Panc1 (cell line): ENCODE results near the gene MAP1S. TPM values are rescaled to one million over a fixed set of nuclear protein-coding genes. Genes with fewer than 3 reads are reported as not detected.

Source experiments
- ATAC-seq: fragments of 200-7000 bp; cut with Tn5 transposase; 2 replicates; pipeline ENCODE4 v1.9.1; 2020; ENCODE audit warnings: mild to moderate bottlenecking, moderate library complexity
- Bru-seq: library from RNA; stranded (reverse); fragments of 400-500 nt; gene quantifications from one replicate; lab custom pipeline; 2021; lab: Mats Ljungman, UMichigan
- BruChase-seq, 2 experiments: library from RNA; stranded (reverse); fragments of 400-500 nt; gene quantifications; one replicate each; lab custom pipeline; 2021; lab: Mats Ljungman, UMichigan
- BruUV-seq: library from RNA; stranded (reverse); fragments of 400-500 nt; replicated peaks from 2 replicates; lab custom pipeline; 2021; lab: Mats Ljungman, UMichigan
- CTCF ChIA-PET: fragments of 300-600 bp; sonication (Branson Sonifier 250); formaldehyde crosslinking; loops from one replicate; lab custom pipeline; 2022; ENCODE audit warnings: antibody characterized with exemption; lab: Charles Lee
- POLR2A ChIA-PET: fragments of 300-600 bp; sonication (Branson Sonifier 250); formaldehyde crosslinking; loops from one replicate; lab custom pipeline; 2022; ENCODE audit warnings: antibody characterized with exemption; lab: Charles Lee
- DNase-seq: peaks from one replicate; pipeline ENCODE4 v3.0.0-alpha.2; 2010; ENCODE audit warnings: low read depth, low spot score
- H3K27ac ChIP-seq: 2 replicates; pipeline ENCODE4 v1.5.1; 2011; ENCODE audit warnings: mild to moderate bottlenecking, low read length, inconsistent platforms
- H3K27me3 ChIP-seq: fragments of 200-500 bp; sonication (Bioruptor generic); 2 replicates; pipeline ENCODE4 v1.6.0; 2014; ENCODE audit warnings: low read length, inconsistent platforms; ENCODE audit not compliant: control insufficient read depth, insufficient read depth
- H3K36me3 ChIP-seq: fragments of 200-500 bp; sonication (Bioruptor generic); 2 replicates; pipeline ENCODE4 v1.5.1; 2014; ENCODE audit warnings: inconsistent platforms, mild to moderate bottlenecking, low read length, moderate library complexity; ENCODE audit not compliant: control insufficient read depth, insufficient read depth
- H3K4me1 ChIP-seq: 2 replicates; pipeline ENCODE4 v1.5.1; 2011; ENCODE audit warnings: inconsistent platforms, mild to moderate bottlenecking, low read length, moderate library complexity; ENCODE audit not compliant: control insufficient read depth, insufficient read depth
- H3K4me3 ChIP-seq, 2 experiments: 2 replicates each; pipeline ENCODE4 v1.5.1; 2011 to 2012; ENCODE audit warnings: low read depth in 2 of 2, low read length in 2 of 2, mild to moderate bottlenecking in 2 of 2, inconsistent platforms in 1 of 2, moderate library complexity in 1 of 2
- H3K9me3 ChIP-seq: fragments of 200-500 bp; sonication (Bioruptor generic); 2 replicates; pipeline ENCODE4 v1.5.1; 2014; ENCODE audit warnings: low read depth, mild to moderate bottlenecking, inconsistent platforms, low read length, moderate library complexity; ENCODE audit not compliant: control insufficient read depth, insufficient read depth
- POLR2AphosphoS5 ChIP-seq: IDR thresholded peaks from 2 replicates; pipeline ENCODE4 v1.6.1; 2012; ENCODE audit warnings: mild to moderate bottlenecking, low read depth, low read length, moderate library complexity
- SIN3A ChIP-seq: IDR thresholded peaks from 2 replicates; pipeline ENCODE4 v1.6.1; 2012; ENCODE audit warnings: low read depth, mild to moderate bottlenecking, low read length, moderate library complexity, borderline replicate concordance; ENCODE audit not compliant: insufficient read depth
- TCF7L2 ChIP-seq: IDR thresholded peaks from 2 replicates; pipeline ENCODE4 v1.6.1; 2011; ENCODE audit warnings: mild to moderate bottlenecking, low read depth, low read length, inconsistent platforms
- in situ Hi-C: cut with HindIII; loops from 2 replicates; pipeline ENCODE4 v1.10.0; 2016; ENCODE audit warnings: low sequenced_read_pairs, low pct_unique_long_range_greater_than_20kb
- intact Hi-C: fragments of 100-400 bp; cut with micrococcal nuclease; formaldehyde crosslinking; loops from one replicate; pipeline ENCODE4 v1.10.0; 2022; ENCODE audit not compliant: unreplicated experiment
- long read RNA-seq: library from polyadenylated mRNA; unstranded; transcript quantifications from one replicate; pipeline ENCODE4 v2.0.0, GENCODE V29; 2021; ENCODE audit not compliant: unreplicated experiment
- polyA plus RNA-seq: library from polyadenylated mRNA; unstranded; fragments of >200 nt; gene quantifications from one replicate; pipeline ENCODE4 v1.2.1, GENCODE V29; 2012; ENCODE audit warnings: missing spikeins; ENCODE audit not compliant: insufficient read length
- total RNA-seq: library from RNA; stranded (reverse); gene quantifications from one replicate; pipeline ENCODE4 v1.2.1, GENCODE V29; 2021; ENCODE audit not compliant: unreplicated experiment
- TF ChIP-seq, protein P1 (sequence below), 2 experiments: IDR thresholded peaks; 2 replicates each; pipeline ENCODE4 v1.6.1; 2011 to 2012; ENCODE audit warnings: low read depth in 2 of 2, control low read depth in 1 of 2, low read length in 1 of 2, mild to moderate bottlenecking in 1 of 2, moderate library complexity in 1 of 2; ENCODE audit not compliant: insufficient read depth in 1 of 2
- TF ChIP-seq, protein P2 (sequence below): fragments of 450-650 bp; IDR thresholded peaks from 2 replicates; pipeline ENCODE4 v1.5.1; 2017; ENCODE audit warnings: mild to moderate bottlenecking

MAP1S gene, protein sequence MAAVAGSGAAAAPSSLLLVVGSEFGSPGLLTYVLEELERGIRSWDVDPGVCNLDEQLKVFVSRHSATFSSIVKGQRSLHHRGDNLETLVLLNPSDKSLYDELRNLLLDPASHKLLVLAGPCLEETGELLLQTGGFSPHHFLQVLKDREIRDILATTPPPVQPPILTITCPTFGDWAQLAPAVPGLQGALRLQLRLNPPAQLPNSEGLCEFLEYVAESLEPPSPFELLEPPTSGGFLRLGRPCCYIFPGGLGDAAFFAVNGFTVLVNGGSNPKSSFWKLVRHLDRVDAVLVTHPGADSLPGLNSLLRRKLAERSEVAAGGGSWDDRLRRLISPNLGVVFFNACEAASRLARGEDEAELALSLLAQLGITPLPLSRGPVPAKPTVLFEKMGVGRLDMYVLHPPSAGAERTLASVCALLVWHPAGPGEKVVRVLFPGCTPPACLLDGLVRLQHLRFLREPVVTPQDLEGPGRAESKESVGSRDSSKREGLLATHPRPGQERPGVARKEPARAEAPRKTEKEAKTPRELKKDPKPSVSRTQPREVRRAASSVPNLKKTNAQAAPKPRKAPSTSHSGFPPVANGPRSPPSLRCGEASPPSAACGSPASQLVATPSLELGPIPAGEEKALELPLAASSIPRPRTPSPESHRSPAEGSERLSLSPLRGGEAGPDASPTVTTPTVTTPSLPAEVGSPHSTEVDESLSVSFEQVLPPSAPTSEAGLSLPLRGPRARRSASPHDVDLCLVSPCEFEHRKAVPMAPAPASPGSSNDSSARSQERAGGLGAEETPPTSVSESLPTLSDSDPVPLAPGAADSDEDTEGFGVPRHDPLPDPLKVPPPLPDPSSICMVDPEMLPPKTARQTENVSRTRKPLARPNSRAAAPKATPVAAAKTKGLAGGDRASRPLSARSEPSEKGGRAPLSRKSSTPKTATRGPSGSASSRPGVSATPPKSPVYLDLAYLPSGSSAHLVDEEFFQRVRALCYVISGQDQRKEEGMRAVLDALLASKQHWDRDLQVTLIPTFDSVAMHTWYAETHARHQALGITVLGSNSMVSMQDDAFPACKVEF
- 56.6 TPM for total RNA-seq
- 93.7 TPM for polyA plus RNA-seq
- percentile 59 among the genes with signal in this experiment for Bru-seq, nascent RNA
- BruChase-seq, experiment 1, labeled RNA remaining after a 2-hour chase, result percentile 68 among the genes with signal in this experiment
- BruChase-seq, experiment 2, labeled RNA remaining after a 6-hour chase, result percentile 64 among the genes with signal in this experiment
- long read RNA-seq, transcript MAP1S-201 (7 exons, 3,419 nt), result major isoform, 8 of 67 reads
- long read RNA-seq, partial matches to known transcripts, result 58 of 67 reads
- long read RNA-seq, other reads (novel, unspliced or antisense), result 0 of 67 reads

DNA sequence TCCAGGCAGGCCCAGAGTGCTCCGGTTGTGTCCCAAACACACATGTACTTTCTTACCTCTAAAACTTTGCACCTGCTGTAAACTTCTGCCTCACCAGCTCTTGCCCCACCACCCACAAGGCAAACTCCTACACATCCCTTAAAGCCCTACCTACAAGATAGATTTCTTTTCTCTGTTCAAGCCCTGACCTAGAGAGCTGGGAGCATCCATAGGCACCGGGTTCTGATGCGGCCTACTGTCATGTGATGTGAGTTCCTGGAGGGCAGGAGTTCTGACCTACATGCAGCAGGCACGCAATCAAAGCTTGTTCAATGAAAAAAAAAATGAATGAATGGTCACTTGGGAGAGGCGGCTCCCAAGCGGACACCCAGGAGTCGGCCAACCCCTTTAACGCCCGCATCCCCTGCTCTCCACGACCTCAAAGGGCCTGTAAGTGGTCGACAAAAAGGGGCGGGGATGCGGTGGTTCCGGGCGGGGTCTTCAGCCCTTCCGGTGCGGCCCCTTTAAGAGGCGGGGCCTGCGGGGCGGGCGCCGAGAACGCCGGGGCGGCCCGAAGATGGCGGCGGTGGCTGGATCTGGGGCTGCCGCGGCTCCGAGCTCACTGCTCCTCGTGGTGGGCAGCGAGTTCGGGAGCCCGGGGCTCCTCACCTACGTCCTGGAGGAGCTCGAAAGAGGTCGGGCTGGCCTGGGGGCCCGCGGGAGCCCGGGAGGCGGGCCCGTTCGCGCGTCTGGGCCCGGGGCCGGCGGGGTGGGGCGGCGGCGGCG lies at the start of gene MAP1S:
MAP1S (plus strand) TSS at position 534 of the 765 bp plus-strand sequence; CDS start at position 557, 23 bp downstream.
- intact Hi-C loops, result no loop called here
- Histone ChIP-seq H3K36me3 (no peaks in the 10 kb centered on the region), H3K27me3 (no peaks in the 10 kb centered on the region), H3K9me3 (no peaks in the 10 kb centered on the region), H3K4me1 (peaks cover 9% of the 10 kb centered on the region), H3K4me3 (peak within 1 kb of the TSS; percentile 76 to 78), H3K27ac (peak within 1 kb of the TSS; percentile 77)
- BruUV-seq, result no TSS peak
- in situ Hi-C loops, result no loop called here
- peak; percentile 17 for DNase-seq
- CTCF ChIA-PET, result no interaction called here
- TF ChIP-seq SIN3A (no peak), TCF7L2 (no peak), POLR2AphosphoS5 (peak; percentile 74)
- TF ChIP-seq, protein P1, sequence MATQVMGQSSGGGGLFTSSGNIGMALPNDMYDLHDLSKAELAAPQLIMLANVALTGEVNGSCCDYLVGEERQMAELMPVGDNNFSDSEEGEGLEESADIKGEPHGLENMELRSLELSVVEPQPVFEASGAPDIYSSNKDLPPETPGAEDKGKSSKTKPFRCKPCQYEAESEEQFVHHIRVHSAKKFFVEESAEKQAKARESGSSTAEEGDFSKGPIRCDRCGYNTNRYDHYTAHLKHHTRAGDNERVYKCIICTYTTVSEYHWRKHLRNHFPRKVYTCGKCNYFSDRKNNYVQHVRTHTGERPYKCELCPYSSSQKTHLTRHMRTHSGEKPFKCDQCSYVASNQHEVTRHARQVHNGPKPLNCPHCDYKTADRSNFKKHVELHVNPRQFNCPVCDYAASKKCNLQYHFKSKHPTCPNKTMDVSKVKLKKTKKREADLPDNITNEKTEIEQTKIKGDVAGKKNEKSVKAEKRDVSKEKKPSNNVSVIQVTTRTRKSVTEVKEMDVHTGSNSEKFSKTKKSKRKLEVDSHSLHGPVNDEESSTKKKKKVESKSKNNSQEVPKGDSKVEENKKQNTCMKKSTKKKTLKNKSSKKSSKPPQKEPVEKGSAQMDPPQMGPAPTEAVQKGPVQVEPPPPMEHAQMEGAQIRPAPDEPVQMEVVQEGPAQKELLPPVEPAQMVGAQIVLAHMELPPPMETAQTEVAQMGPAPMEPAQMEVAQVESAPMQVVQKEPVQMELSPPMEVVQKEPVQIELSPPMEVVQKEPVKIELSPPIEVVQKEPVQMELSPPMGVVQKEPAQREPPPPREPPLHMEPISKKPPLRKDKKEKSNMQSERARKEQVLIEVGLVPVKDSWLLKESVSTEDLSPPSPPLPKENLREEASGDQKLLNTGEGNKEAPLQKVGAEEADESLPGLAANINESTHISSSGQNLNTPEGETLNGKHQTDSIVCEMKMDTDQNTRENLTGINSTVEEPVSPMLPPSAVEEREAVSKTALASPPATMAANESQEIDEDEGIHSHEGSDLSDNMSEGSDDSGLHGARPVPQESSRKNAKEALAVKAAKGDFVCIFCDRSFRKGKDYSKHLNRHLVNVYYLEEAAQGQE (IDR thresholded peaks at IDR 0.05; ENCODE audit: insufficient read depth in 1 of 2, low read depth in 2 of 2, low read length in 1 of 2), result no peak
- POLR2A ChIA-PET, result no interaction called here
- peak; percentile 94 for ATAC-seq

GRCh38 chr19:17671906-17672305 lies 47.4 kb upstream of the MAP1S start:
- ChIA-PET POLR2A (no interaction called here), CTCF (no interaction called here)
- no peaks in the 10 kb centered on the region for H3K4me1 ChIP-seq
- H3K27me3 ChIP-seq, result no peaks in the 10 kb centered on the region
- H3K27ac ChIP-seq, result no peak overlapping the region
- intact Hi-C loops (no loop called here), in situ Hi-C loops (no loop called here)
- no TSS peak for BruUV-seq
- H3K4me3 ChIP-seq, result no peak overlapping the region
- H3K9me3 ChIP-seq, result no peaks in the 10 kb centered on the region
- TF ChIP-seq, protein P2, sequence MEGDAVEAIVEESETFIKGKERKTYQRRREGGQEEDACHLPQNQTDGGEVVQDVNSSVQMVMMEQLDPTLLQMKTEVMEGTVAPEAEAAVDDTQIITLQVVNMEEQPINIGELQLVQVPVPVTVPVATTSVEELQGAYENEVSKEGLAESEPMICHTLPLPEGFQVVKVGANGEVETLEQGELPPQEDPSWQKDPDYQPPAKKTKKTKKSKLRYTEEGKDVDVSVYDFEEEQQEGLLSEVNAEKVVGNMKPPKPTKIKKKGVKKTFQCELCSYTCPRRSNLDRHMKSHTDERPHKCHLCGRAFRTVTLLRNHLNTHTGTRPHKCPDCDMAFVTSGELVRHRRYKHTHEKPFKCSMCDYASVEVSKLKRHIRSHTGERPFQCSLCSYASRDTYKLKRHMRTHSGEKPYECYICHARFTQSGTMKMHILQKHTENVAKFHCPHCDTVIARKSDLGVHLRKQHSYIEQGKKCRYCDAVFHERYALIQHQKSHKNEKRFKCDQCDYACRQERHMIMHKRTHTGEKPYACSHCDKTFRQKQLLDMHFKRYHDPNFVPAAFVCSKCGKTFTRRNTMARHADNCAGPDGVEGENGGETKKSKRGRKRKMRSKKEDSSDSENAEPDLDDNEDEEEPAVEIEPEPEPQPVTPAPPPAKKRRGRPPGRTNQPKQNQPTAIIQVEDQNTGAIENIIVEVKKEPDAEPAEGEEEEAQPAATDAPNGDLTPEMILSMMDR, result no peak
- TF ChIP-seq TCF7L2 (no peak), SIN3A (no peak), POLR2AphosphoS5 (no peak)
- TF ChIP-seq, protein P1 (IDR thresholded peaks at IDR 0.05; ENCODE audit: insufficient read depth in 1 of 2, low read depth in 2 of 2, low read length in 1 of 2), result no peak
- no peak for DNase-seq
- ATAC-seq, result peak; percentile 75
- H3K36me3 ChIP-seq, result no peaks in the 10 kb centered on the region
